GM18951 (cell line): ENCODE data around the gene MTIF3.
"Not testable (repeated sequence)": the region's sequence is repeated elsewhere in the genome, so short reads cannot be mapped to it uniquely, and the experiment has no call there.

ENCODE experiments used
- POLR2A ChIP-seq: IDR thresholded peaks from 4 replicates; pipeline ENCODE4 v1.6.1; 2011; ENCODE audit warnings: mild to moderate bottlenecking; ENCODE audit not compliant: insufficient read length, insufficient read depth; ENCODE audit errors: extremely low read depth
- in situ Hi-C: fragments of 300-500 bp; cut with MboI; formaldehyde crosslinking; loops from one replicate; pipeline ENCODE4 v1.12.0; 2022; ENCODE audit warnings: low sequenced_read_pairs, mixed read lengths, inconsistent platforms; ENCODE audit not compliant: unreplicated experiment

Gene MTIF3

DNA sequence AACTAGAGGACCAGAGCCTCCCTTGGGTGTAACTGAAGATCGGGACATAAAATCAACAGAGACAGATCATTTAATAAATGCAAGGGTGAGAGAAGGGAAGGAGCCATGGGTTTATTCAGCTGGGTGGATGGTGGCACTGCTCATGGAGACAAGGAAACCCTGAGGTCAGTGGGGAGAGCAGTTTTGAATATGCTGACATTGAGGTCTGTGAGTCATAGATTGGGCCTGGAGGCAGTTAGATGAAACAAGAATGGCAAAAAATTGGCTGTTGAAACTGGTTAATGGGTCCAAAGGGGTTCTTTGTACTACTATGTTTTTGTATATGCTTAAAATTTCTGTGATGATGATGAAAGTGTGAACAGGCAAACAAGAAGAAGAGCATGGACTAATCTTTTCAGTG lies 31.0 kb downstream of the MTIF3 start:
- no peak for TF ChIP-seq POLR2A
- in situ Hi-C loops: no loop called here

DNA sequence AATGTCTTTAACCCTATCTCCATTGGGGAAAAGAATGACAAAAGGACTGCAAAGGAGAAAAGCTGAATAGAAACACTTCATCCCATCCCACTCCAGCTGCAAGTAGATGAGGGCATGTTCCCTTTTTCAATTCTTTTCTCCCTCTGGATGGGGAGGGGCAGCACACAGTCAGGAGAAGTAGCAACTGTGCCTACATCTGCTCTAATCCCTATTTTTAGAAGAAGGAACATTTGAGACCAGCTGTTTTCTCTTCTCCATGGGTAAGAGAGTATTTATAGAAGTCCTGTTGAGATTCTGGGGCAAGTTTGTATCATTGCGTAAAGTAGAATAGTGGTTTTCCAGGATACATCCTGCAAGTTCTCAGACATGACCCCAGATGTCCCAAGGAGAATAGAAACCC lies 35.2 kb downstream of the MTIF3 start:
- in situ Hi-C loops: no loop called here
- TF ChIP-seq POLR2A: no peak

DNA sequence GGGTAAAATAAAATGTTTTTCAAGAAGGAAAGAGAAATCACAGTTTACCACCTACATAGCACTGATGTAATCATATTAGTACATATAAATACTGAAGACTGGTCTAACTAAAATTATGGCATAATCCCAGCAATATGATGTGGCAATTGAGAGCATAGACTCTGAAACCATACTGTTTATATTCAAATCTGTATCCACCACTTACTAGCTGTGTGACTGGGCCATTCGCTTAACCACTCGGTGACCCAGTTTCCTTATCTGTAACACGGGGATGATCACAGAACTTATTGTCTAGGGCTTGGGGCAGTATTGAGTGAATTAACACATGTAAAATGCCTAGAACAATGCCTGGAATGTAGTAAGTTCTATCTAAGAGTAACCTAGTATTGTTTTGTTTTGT lies 39.0 kb downstream of the MTIF3 start:
- in situ Hi-C loops: no loop called here
- no peak for TF ChIP-seq POLR2A

DNA sequence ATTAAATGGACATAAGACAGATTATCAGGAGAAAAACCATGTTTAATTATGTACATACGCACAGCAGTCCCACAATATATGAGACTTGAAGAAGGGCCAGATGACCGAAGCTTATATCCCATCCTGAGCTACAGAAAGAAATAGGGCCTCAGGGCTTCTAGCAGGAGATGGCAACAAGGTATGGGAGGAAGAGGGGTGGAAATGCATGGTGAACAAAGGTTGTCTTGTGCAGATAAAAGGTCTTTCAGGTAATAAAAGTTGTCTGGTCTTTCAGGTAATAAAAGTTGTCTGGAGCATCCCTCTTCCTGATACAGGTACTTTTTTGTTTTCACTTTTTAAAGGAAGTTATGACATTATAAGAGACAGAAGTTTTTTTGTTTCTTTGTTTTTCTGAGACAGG lies 41.4 kb downstream of the MTIF3 start:
- TF ChIP-seq POLR2A: no peak
- in situ Hi-C loops: no loop called here

DNA sequence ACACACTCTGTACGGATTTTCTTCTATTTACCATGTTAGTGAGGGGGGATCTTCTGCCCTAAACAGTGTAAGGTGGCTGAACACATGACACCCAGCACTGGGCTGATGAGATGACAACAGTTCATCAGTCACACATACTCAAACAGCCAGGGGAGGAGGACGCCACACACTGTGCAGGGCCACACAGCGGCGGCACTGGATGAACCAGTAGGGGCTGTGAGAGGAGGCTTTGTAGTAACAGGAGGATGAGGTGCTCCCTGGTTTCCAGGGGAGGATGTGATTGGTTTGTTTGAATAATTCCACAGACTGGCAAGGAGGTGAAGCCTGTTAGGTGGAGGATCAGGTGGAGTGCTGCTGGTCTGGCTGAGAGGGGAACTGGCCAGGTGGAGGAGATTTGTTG lies 42.3 kb downstream of the MTIF3 start:
- no peak for TF ChIP-seq POLR2A
- in situ Hi-C loops: no loop called here

DNA sequence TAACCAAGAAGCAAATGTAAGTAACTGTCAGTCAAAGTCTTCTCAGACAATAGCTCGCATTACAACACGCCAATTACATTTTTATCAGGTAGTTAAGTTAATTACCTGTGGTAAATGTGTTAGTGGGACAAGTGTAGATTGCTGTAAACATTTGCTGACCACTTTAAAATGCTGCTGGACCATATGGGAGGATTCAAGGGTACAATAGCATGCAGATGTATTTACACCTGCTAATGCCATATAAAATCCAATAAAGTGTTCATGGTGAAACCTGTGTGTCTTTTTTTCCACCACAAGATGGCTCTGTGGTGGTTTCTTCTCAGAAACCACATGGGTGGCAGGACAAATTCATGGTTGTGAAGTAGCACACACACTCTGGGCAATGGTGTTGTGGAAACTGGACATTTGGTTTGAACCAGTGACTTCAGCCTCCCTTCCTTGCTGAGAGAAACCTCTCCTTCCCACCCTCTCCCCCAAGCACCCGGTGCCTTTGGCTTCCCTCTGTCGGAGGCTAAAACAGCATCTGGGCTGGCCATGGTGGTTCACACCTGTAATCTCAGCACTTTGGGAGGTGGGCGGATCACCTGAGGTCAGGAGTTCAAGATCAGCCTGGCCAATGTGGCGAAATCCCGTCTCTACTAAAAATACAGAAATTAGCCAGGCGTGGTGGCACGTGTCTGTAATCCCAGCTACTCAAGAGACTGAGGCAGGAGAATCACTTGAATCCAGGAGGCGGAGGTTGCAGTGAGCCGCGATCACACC lies 44.0 kb downstream of the MTIF3 start:
- in situ Hi-C loops: no loop called here

DNA sequence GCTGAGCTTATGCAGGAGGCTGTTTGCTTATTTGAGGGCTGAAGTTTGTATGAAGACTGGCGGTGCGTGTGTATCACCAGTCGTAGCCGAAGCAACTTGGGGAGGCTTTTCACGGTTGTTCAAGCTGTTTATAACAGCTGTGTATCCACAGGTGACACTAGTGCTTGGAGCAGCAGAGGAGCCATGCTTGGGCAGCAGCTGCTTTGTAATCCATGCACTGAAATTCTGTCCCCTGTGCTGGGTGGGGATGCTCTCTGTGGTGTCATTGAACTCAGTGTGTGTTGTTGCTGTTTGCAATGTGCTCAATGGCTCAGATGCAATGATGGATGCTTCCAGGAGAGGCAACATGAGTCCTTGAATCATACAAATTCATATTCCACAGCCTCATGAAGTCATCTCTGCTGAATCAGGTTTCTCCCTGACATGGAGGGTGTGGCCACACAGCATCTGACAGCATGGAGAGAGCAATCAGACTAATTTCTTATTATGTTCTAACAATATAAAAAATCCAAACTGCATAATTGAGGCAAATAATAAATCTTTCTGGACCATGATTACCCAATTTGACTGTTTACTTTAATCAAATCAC lies 44.7 kb downstream of the MTIF3 start:
- no peak for TF ChIP-seq POLR2A
- in situ Hi-C loops: no loop called here

More for the DNA sequence above, 44.0 kb downstream of the MTIF3 start:
- TF ChIP-seq POLR2A: no peak

DNA sequence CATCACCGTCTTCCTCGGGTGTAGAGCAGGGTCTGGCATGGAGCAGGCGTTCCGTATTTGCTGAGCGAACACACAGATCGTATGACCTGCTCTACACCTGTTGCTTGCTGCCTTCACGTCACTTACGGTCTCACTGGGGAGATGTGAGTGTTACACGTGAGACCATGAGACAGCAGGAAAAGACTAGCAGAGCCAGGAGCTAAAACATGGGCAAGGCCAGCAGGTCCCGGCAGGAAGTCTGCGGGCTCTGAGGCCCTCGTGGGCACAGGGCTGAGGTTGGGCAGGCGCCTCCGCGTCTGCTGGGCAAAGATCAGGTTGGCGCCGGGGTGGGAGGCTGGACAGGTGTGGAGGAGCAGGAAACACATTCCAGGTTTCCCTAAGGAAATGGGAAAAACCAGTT lies 45.7 kb downstream of the MTIF3 start:
- in situ Hi-C loops: no loop called here
- TF ChIP-seq POLR2A: no peak

DNA sequence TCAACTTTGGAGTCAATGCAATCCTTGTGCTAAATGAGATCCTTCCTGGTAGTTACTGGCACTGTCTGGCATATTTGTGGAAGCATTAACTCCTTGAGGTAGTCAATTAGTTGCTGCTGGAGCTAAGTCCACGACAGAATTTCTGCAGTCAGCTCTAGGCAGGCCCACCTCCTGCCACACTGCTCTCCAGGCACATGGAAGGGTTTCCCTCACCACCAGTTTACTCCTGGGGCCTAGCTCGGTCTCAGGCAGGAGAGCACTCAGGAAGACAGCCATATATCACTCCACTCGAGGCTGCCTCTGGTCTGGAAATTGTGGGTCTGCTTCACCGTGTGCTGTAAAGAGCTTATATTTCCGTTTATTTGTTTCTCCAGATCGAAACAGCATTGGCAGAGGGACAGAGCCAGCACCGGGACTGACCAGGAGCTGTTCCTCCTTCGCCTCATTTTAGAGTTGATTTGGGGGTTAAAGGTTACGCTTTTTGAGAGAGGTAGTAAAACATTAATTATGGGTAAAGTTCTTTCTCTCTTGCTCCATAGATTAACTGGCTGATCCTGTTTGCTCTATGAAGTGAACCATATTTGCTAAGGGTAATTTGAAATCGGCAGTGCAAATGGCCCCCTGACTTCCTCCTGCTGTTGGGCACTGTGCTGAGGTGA lies 46.5 kb downstream of the MTIF3 start:
- TF ChIP-seq POLR2A: no peak
- in situ Hi-C loops: no loop called here

DNA sequence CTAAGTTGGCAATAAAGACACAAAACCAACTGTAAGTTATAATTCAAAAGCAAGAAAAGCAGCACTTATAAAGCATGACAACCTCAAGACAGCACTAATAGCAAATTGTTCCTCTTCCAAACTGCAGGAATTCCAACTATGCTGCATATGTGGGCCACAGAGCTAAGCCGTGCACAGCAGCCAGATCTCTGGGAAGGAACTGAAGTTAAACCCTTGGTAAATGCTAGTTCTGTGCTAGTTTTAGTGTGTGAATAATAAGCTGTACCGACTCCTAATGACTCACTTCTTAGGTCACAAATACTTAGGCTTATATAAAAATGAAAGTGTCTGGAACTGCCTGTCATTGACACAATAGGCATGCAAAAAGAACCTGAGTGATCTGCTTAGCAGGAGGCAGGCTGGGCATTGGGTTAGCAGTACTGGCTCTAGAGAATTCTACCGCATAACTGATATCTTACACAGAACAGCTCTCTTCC lies 47.1 kb downstream of the MTIF3 start:
- TF ChIP-seq POLR2A: no peak
- in situ Hi-C loops: no loop called here

DNA sequence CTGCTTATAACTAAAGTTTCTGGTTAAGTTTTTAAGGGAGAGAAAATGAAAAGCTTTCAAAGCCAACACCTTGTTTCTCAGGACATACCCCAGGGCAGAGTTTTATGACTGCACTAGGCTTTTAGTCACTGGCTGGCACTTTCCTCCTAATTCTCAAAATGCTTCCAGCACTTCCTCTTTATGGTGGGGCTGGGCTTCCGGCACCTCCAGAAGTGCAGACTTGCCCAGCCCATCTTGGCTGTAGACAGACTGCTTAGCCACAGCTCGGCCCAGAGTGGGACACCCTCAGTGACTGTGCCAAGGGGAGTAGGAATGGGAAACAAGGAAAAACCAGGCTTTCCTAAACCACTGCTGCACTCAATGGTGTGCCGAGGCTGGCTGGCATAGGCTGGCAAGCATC lies 49.2 kb downstream of the MTIF3 start:
- in situ Hi-C loops: no loop called here
- no peak for TF ChIP-seq POLR2A

DNA sequence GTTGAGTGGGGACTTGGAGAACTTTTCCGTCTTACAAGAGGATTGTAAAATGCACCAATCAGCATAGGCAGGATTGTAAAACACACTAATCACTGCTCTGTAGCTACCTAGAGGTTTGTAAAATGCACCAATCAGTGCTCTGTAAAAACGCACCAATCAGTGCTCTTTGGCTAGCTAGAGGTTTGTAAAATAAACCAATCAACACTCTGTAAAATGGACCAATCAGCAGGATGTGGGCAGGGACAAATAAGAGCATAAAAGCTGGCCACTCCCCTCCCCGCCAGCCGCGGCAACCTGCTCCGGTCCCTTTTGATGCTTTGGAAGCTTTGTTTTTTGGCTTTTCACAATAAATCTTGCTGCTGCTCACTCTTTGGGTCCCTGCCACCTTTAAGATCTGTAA lies 50.0 kb downstream of the MTIF3 start:
- in situ Hi-C loops: not testable (repeated sequence)

DNA sequence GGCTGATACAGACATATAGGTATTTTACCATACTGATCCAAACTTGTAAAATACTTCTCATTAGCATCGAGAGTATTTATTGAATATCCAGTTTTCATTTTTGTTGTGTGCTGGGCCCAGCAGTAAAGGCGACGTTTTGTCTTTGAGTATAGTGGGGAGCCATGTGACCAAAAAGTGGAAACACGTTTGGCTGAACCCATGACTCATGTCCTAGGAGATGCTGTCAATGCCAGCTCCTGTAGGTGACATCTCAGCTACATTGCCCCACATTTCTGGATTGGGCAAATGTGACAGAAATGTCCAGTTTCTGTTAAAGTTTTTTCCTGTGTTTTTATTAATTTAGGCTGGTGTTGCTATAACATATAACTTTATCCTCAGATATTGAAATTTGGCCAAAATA lies 52.0 kb downstream of the MTIF3 start:
- no peak for TF ChIP-seq POLR2A

DNA sequence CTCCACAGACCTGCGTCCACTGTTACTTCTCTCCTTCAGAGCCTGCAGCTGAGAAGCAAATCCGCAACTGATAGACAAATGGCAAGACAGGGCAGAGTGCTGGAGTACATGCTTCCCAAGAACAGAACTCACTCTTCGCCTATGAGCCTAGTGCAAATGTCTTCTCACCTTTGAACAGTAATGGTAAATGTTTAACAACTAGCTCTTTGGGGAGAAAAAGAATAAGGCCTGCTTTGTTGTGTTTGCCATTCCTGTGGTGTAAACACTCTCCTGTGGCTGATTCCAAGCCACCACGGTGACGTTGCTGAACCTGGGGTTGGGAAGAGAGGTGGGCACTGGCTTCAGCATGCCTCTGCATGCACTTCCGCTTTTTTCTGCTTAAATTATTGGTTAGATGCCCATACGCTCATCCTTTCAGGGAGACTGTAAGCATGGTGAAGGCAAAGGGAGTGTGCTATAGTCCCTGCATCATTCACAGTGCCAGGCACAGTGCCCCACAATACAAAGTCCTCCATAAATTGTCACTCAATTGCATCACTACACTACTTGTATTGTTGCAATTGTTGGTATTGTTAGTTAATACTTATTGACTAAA lies 54.0 kb downstream of the MTIF3 start:
- no peak for TF ChIP-seq POLR2A
- in situ Hi-C loops: loop anchor here (25.0 kb wide), 1 partner anchor 566 kb away; the partner anchor contains the start of gene CDX2

More for the DNA sequence above, 52.0 kb downstream of the MTIF3 start:
- in situ Hi-C loops: loop anchor here (25.0 kb wide), 1 partner anchor 564 kb away; the partner anchor contains the start of gene CDX2

DNA sequence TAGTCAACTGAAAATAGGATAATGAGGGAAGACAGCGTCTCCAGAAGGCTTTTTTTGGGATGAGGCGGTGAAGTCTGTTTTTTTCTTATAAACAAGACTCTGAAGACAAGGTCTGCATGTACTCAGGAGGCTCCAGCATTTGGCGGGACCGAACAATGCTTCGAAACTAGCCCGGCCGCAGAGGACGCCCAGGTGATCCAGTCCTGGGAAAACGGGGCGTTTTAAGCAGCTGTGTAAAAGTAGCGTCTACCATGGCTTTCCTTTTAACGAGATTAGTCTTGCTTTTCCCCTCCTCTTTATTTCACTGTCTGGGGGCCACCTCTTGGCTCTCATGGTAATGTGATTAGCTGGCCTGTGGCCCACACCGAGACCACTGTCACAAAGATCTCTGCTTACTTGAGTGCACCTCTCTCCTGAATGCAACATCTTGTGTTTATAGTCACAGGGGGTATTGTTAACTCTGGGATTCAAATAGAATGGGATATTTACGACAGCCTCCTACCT lies 55.3 kb downstream of the MTIF3 start:
- in situ Hi-C loops: loop anchor here (25.0 kb wide), 1 partner anchor 567 kb away; the partner anchor contains the start of gene CDX2
- TF ChIP-seq POLR2A: no peak
